PC-3 (cell line): ENCODE results near the gene PFDN4. TPM values are rescaled to one million over a fixed set of nuclear protein-coding genes. Genes with fewer than 3 reads are reported as not detected.
A peak's percentile ranks its signal among the peaks of the same experiment; 100 is the strongest.

ENCODE experiments used
- ATAC-seq: fragments of 200-7000 bp; cut with Tn5 transposase; 2 replicates; pipeline ENCODE4 v1.9.1; 2020; ENCODE audit warnings: mild to moderate bottlenecking, moderate library complexity
- BruUV-seq: library from RNA; stranded (reverse); fragments of 400-500 nt; replicated peaks from 2 replicates; lab custom pipeline; 2021; lab: Mats Ljungman, UMichigan
- CTCF ChIA-PET: fragments of 300-600 bp; sonication (Branson Sonifier 250); formaldehyde crosslinking; loops from one replicate; lab custom pipeline; 2022; ENCODE audit warnings: antibody characterized with exemption; lab: Charles Lee
- POLR2A ChIA-PET: fragments of 300-600 bp; sonication (Branson Sonifier 250); formaldehyde crosslinking; loops from one replicate; lab custom pipeline; 2022; ENCODE audit warnings: antibody characterized with exemption; ENCODE audit not compliant: unreplicated experiment; lab: Charles Lee
- DNase-seq: peaks from one replicate; pipeline ENCODE4 v3.0.0-alpha.2; 2015
- H2AFZ ChIP-seq: fragments of 300-600 bp; sonication (generic); 2 replicates; pipeline ENCODE4 v1.6.0; 2016; ENCODE audit warnings: antibody characterized with exemption, low read length
- H3F3A ChIP-seq: fragments of 300-600 bp; sonication (generic); one replicate; pipeline ENCODE4 v1.6.0; 2017; ENCODE audit warnings: antibody characterized with exemption, low read length, control low read depth, mild to moderate bottlenecking; ENCODE audit not compliant: unreplicated experiment
- H3K27ac ChIP-seq: fragments of 300-600 bp; sonication (generic); 2 replicates; pipeline ENCODE4 v1.5.1; 2016; ENCODE audit warnings: mild to moderate bottlenecking, low read length
- H3K27me3 ChIP-seq: fragments of 300-600 bp; sonication (generic); 2 replicates; pipeline ENCODE4 v1.6.1; 2016; ENCODE audit warnings: low read length, mixed read lengths
- H3K36me3 ChIP-seq: fragments of 300-600 bp; sonication (generic); 2 replicates; pipeline ENCODE4 v1.6.1; 2016; ENCODE audit warnings: low read depth, mixed run types, low read length, mixed read lengths
- H3K4me1 ChIP-seq: fragments of 300-600 bp; sonication (generic); 2 replicates; pipeline ENCODE4 v1.5.1; 2016; ENCODE audit warnings: low read length; ENCODE audit not compliant: insufficient read depth
- H3K4me2 ChIP-seq: fragments of 300-600 bp; sonication (generic); 2 replicates; pipeline ENCODE4 v1.6.0; 2016; ENCODE audit warnings: low read length
- H3K4me3 ChIP-seq: fragments of 300-600 bp; sonication (generic); 2 replicates; pipeline ENCODE4 v1.5.1; 2016; ENCODE audit warnings: mild to moderate bottlenecking, low read length, mixed read lengths
- H3K79me2 ChIP-seq: fragments of 300-600 bp; sonication (generic); 2 replicates; pipeline ENCODE4 v1.6.1; 2017; ENCODE audit warnings: low read length, mixed read lengths
- H3K9ac ChIP-seq: fragments of 300-600 bp; sonication (generic); 2 replicates; pipeline ENCODE4 v1.6.0; 2016; ENCODE audit warnings: mild to moderate bottlenecking, low read length
- H3K9me2 ChIP-seq: fragments of 300-600 bp; sonication (generic); replicated peaks from 2 replicates; pipeline ENCODE4 v1.6.1; 2016; ENCODE audit warnings: mixed run types, low read length, mixed read lengths
- H3K9me3 ChIP-seq: fragments of 300-600 bp; sonication (generic); 2 replicates; pipeline ENCODE4 v1.6.1; 2016; ENCODE audit warnings: low read length, mixed read lengths
- H4K20me1 ChIP-seq: fragments of 300-600 bp; sonication (generic); 2 replicates; pipeline ENCODE4 v1.6.1; 2016; ENCODE audit warnings: low read length, mixed read lengths
- CTCF ChIP-seq: fragments of 300-600 bp; sonication (generic); conservative IDR thresholded peaks from 2 replicates; pipeline ENCODE4 v1.5.1; 2017; ENCODE audit warnings: antibody characterized with exemption, low read depth, mild to moderate bottlenecking, low read length
- EZH2 ChIP-seq: fragments of 300-600 bp; sonication (generic); IDR thresholded peaks from one replicate; pipeline ENCODE4 v1.6.1; 2017; ENCODE audit warnings: antibody characterized with exemption, mild to moderate bottlenecking, low read length; ENCODE audit not compliant: unreplicated experiment
- EZH2phosphoT487 ChIP-seq: fragments of 300-600 bp; sonication (generic); IDR thresholded peaks from 2 replicates; pipeline ENCODE4 v1.6.1; 2018; ENCODE audit warnings: mild to moderate bottlenecking, antibody characterized with exemption, low read length, borderline replicate concordance
- intact Hi-C: fragments of 100-400 bp; cut with micrococcal nuclease; formaldehyde crosslinking; loops from 2 replicates; pipeline ENCODE4 v1.9.0; 2023
- total RNA-seq: library from RNA; depleted of rRNA; stranded (reverse); fragments of >200 nt; gene quantifications from 2 replicates; pipeline ENCODE4 v1.2.3, GENCODE V29; 2014

Gene PFDN4
- total RNA-seq, 1 experiment from 2014 or later = 122 TPM

GRCh38 chr20:54176610-54177009 is 31.3 kb upstream of the PFDN4 start:
- Histone ChIP-seq H3K4me2 (no peak overlapping the region), H3F3A (no peaks in the 10 kb centered on the region), H3K27ac (no peak overlapping the region), H3K36me3 (no peaks in the 10 kb centered on the region), H3K79me2 (no peaks in the 10 kb centered on the region), H4K20me1 (no peaks in the 10 kb centered on the region), H3K9ac (no peak overlapping the region), H3K9me3 (no peaks in the 10 kb centered on the region), H3K27me3 (no peaks in the 10 kb centered on the region), H3K4me1 (peaks cover 25% of the 10 kb centered on the region), H2AFZ (no peak overlapping the region), H3K9me2 (no peaks in the 10 kb centered on the region), H3K4me3 (no peak overlapping the region)
- ChIA-PET CTCF (no interaction called here), POLR2A (no interaction called here)
- TF ChIP-seq EZH2phosphoT487 (no peak), CTCF (no peak), EZH2 (no peak)
- intact Hi-C loops = no loop called here
- ATAC-seq (peak; percentile 68), DNase-seq (peak; percentile 83)
- no TSS peak for BruUV-seq

GRCh38 chr20:54177378-54177777 is 30.5 kb upstream of the PFDN4 start:
- BruUV-seq = no TSS peak
- Histone ChIP-seq H3F3A (no peaks in the 10 kb centered on the region), H3K27ac (no peak overlapping the region), H2AFZ (no peak overlapping the region), H3K9me2 (no peaks in the 10 kb centered on the region), H4K20me1 (no peaks in the 10 kb centered on the region), H3K9ac (no peak overlapping the region), H3K4me3 (no peak overlapping the region), H3K79me2 (no peaks in the 10 kb centered on the region), H3K9me3 (no peaks in the 10 kb centered on the region), H3K4me2 (no peak overlapping the region), H3K27me3 (no peaks in the 10 kb centered on the region), H3K4me1 (peaks cover 22% of the 10 kb centered on the region), H3K36me3 (no peaks in the 10 kb centered on the region)
- DNase-seq (no peak), ATAC-seq (no peak)
- intact Hi-C loops = no loop called here
- POLR2A ChIA-PET = no interaction called here
- TF ChIP-seq CTCF = no peak
- no peak for TF ChIP-seq EZH2
- no peak for TF ChIP-seq EZH2phosphoT487
- CTCF ChIA-PET = interaction anchor here (0.5 kb wide), 1 partner anchor 72 kb away, joined by 3 read pairs; no protein-coding TSS in a partner anchor

DNA sequence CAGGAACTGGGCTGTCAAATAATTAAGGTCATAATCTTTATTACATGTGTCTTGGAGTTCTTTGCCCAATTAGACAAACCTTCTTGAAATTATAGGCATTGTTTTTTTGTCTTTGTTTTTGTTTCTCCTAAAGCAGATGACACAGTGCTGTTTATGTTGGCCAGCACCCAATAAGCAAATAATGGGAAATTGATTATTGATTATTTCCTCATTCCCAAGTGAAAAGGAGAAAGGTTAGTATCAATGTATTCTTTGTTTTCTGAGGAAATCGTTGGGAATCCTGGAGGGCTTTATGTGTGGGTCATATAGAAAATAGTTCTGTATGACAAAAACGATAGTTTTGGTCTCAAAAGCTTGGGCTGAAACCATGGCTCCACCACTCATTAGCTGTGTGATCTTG is 29.6 kb upstream of the PFDN4 start:
- DNase-seq (no peak), ATAC-seq (no peak)
- Histone ChIP-seq H2AFZ (no peak overlapping the region), H3K4me1 (peaks cover 16% of the 10 kb centered on the region), H3K9me2 (no peaks in the 10 kb centered on the region), H3K4me3 (no peak overlapping the region), H3K4me2 (no peak overlapping the region), H3K9me3 (no peaks in the 10 kb centered on the region), H3K79me2 (no peaks in the 10 kb centered on the region), H3K27me3 (0 out of 2 replicates have a peak, but pooled peaks cover 4% of the 10 kb centered on the region), H3F3A (no peaks in the 10 kb centered on the region), H3K36me3 (no peaks in the 10 kb centered on the region), H3K27ac (no peak overlapping the region), H3K9ac (no peak overlapping the region), H4K20me1 (no peaks in the 10 kb centered on the region)
- CTCF ChIA-PET = no interaction called here
- no peak for TF ChIP-seq EZH2
- TF ChIP-seq EZH2phosphoT487 = no peak
- no peak for TF ChIP-seq CTCF
- POLR2A ChIA-PET = no interaction called here
- intact Hi-C loops = no loop called here
- no TSS peak for BruUV-seq
